Fibroblast of gingiva (primary cell): Measurements from ENCODE around the gene CASZ1.

Source experiments
- DNase-seq: peaks from one replicate; pipeline ENCODE4 v3.0.0-alpha.2; 2011; ENCODE audit warnings: low read depth

The CASZ1 gene

DNA sequence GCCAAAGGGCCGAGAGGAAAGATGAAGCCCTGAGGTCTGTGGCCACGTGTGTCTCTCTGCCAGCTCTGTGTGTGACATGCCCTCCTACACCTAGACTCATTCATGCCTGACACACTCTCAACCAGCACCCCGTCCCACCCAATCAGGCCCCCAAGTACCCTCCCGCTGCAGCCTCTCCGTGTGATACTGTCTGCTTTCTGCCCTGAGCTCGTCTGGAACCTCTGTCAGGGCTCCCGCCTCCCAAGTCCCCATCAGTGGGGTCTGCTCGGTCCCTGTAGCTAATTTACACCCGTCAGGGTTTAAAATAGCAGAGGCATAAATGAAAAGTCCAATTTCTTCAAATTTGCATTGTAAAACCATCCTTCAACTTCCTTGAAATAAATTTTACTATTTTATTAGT is 20.7 kb downstream of the CASZ1 start:
- DNase-seq = no peak

DNA sequence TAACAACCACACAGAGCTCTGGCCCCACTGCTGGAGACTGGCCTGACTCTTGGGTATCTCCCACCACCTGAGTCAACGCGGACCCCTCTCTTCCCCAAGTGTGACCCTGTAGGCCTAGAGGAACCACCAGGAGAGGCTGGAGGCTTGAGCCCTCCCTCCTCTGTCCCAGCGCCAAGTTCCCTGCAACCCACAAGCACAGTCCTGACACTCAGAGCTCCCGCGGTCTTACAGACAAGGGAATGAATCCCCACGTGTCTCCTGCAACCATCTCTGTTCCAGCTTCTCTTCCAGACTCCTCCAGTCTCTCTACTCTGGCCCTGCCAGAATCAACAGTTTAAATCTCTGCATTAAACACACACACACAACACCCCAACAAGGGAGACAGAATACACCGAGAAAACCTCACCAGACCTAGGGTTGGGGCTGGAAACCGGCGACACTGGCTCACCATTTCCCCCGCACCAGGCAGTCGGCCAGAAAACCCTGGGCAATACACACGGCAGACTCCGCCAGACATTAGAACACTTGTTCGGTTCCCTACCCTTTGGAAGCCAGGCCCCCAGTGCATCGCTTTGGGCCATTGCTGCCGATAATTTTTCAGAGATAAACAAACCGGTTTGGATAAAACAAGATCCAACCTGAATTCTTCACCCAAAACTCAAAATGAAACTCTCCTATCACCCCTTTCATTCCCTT is 21.7 kb downstream of the CASZ1 start:
- DNase-seq = no peak

DNA sequence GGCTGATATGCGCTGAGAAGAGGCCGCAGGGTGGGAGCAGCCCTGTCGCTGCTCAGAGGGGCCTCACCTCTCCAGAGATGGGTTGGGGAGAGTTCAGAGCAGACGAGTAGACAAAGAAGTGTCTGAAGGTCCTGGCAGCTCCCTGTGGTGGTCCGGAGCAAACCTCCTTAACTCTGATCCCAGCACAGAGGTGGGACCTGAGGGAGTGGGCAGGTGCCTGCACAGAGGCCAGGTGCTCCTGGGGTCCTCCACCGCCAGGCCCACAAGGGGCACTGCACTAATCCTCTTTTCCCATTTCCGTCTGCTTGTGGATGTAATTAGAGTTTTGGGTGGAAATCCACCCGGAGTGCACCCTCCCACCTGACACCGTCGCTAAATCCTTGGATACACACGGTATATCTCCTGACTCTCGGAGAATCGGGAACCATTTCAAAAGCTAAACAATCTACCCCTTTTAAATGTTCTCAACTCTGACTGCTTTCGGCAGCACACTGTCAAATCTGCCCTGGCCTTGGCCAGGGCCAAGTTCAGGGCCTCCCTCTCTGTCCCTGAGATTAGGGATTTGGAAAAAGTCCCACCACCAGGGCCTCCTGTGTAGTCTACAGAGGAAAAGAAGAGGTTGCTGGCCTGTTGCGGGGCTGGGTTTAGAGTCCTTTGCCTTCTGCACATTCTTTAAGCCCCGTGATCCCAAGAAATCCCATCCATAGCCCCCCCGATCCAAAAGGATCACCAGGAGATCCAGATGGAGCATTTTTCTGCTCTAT is 22.4 kb downstream of the CASZ1 start:
- no peak for DNase-seq

DNA sequence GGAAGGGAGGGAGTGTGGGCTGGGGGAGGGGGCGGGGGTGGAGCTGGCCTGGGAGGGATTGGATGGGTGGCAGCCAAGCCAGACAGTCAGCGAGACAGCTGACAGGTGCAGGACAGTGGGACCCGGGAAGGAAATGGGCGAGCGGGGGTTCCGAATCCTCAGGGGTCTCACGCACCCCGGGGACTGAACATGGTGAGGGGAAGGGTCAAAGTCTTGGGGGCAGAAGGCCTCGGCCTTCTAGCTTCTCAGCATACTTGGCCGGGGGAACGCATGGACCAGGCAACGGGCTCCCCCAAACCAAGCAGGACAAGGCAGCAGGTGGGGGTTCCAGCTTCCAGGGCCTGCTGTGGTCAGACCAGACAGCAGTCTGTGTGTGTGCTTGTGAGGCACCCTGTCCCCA is 23.1 kb downstream of the CASZ1 start:
- DNase-seq = no peak

DNA sequence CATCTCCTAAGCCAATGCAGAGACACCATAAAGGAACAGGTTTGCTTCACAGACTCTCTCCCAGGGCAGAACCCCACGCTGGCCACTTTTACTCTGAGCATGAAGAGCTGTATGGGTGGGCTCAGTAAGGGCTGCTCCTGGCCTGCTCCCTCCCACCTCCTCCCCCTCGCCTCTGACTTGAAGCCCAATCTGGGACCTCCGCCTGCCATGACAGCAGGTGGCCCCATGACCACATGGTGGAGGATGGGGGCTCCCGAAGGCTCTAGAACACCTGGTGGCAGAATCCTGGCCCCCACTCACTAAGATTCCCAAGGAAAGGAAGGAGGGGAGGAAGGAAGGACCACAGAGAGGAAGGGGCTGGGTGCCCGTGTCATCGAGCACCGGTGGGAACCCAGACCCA is 23.7 kb downstream of the CASZ1 start:
- DNase-seq = no peak

DNA sequence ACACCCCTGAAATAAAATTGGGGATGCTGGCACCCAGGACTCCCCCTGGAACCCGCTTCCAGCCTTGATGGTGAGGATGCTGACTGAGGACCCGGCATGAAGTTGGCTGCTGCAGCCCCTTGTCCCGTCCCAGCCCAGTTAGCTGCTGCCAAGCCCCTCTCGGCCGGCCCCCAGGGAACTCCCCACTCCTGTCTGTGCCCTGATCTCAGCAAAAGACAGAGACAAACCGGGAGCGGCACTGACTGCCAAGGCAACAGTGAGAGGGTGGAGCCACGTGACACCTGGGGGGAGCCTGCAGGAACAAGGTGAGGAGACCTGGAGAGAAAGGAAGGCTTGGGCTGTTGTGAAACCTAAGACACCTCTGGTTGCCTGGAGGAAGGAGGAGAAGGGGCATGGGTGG is 24.7 kb downstream of the CASZ1 start:
- DNase-seq = no peak

GRCh38 chr1:10768552-10768951 is 27.9 kb downstream of the CASZ1 start:
- no peak for DNase-seq

GRCh38 chr1:10767282-10767681 is 29.2 kb downstream of the CASZ1 start:
- no peak for DNase-seq

DNA sequence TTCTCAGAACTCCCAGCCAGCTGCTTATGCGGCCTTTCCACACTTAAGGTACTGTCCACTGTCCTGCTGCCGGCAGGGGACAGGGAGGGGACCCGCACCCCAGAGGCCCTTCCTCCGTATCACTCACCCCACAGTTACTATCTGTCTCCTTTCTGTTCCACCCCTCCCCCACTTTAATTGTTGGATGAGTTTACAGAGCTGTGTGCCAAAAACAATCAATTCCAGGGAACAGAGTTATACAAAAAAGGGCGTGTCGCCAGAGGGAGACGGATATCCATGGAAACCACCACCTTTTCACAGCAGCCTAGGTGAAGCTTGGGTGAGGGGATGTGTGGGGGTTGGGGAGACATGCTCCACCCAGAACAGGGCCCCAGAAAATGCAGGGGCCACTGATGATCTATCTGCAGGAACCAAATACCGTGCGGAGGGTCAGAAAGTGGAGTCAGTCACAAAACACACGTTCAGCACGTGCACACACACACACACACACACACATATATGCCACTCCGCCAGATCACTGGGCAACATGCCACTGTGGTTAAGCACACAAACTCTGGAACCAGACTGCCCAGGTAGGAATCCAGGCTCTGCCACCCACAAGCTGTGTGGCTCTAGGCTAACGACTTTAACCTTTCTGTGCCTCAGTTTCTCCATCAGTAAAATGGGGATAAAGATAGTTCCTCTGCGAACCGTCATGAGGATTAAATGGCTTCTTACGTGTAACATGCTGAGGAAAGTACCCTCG is 30.5 kb downstream of the CASZ1 start:
- no peak for DNase-seq

DNA sequence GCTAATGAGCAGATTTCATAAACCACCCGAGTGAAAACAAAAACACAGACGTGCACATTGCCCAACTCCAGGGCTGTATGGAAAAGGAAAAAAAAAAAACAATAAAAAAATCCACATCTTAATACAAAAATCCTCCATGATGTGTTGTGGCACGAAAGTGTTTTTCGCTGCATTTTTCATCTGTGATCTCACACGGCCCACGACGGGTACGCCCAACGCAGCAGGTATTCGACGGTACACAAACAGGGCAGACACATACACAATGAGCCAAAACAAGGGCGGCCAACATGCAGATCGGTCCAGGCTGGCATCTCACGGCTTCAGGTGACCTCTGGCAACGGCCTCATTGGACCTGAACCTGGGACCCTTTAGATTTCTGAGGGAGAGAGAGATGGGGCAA is 31.1 kb downstream of the CASZ1 start:
- DNase-seq = no peak

- no peak for DNase-seq
Measured at GRCh38 chr1:10764296-10764798, 32.1 kb downstream of the CASZ1 start.

DNA sequence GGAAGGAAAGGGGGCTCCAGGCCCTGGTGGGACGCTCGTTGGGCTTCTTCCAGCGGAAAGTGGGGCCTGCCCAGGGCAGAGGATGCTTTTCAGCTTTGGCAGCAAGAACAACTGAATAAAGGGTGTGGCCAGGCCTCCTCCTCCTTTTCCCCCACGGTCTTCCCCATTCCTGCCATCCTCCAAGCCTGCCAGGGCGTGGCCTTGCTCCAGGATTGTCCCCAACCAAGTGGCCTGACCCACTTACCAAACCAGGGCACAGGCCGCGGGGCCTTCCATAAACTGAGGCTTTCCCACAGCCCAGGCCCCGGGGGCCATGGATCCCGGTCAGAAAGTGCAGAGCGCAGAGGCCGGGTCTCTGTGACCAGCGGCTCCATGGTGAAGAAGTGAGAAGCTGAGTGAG is 33.6 kb downstream of the CASZ1 start:
- no peak for DNase-seq

GRCh38 chr1:10762153-10762523 is 34.3 kb downstream of the CASZ1 start:
- DNase-seq = no peak

GRCh38 chr1:10761503-10762152 is 34.8 kb downstream of the CASZ1 start:
- no peak for DNase-seq

DNA sequence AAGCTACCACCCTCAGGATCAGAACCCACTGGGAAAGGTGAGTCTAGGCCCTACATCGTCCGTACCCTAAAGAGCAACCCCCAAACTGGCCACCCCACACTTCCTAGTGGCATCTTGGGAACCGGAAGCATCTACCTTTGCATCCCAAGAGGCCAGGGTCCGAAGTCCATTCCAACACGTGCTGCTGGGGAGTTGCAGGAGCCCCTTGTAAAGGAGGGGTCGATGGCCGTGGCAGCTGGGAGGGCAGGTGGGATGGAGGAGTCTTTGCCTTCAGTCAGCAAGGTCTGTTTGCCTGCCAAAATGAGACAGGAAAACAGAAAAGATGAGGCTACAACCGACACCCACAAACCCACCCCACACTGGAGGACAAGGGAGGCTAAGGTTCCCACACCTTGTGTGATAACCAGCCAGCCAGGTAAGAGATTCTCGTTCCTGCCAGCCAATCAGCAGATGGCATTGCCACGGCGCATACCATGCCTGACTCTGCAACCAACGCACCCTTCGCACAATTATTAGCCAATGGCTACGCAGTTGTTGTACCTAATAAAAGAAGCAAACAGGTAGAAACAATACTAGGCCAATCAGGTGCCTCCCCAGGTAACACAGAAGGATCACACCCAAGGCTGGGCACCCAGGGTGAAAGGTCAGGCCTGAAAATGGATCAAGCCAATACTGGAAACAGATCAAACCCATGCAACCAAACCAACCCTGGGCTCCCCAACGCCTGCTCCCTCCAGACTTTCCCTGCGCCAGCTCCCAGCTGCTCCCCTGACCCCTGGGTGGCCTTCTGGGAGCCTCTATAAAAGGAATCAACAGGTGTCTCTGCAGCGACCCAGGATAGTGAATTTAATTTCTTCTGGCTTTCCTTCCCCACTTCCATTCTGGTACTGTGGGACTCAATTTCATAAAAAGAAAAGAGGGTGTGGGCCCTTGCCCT is 35.6 kb downstream of the CASZ1 start:
- no peak for DNase-seq

DNA sequence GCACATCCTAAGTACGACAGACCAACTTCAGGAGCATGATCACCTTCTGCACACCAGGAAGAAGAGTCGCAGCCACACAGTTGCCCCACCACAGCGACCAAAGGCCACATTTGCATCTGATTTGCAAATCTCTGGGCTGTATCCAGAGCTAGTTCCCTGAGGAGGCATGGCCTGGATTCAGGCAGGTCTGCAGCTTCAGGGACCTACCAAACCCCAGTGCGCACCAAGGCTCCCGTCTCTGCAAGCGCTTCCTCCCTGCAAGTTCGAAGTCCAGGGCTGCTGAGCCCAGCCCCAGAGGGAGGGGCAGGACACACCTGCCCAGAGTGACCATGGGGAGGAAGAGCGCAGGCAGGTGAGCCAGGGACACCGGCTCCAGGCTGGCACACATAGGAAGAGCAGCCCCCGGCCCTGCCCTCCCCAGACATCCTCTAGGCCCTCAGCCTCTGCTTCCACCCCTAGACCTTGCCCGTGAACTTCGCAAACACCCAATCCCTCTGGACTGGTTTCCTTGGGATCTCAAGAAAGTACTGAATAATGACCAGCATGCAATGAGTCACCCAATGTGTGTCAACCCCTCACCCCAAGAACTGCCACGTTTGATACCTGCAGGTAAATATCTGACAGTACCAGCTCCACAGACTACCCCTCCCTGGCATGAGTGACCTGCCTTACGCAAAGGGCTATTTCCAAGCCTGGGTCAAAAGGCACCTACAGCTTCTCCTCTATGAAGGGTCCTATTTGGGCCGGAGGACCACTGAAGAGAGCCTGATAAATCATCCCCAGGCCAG is 36.8 kb downstream of the CASZ1 start:
- DNase-seq = no peak

DNA sequence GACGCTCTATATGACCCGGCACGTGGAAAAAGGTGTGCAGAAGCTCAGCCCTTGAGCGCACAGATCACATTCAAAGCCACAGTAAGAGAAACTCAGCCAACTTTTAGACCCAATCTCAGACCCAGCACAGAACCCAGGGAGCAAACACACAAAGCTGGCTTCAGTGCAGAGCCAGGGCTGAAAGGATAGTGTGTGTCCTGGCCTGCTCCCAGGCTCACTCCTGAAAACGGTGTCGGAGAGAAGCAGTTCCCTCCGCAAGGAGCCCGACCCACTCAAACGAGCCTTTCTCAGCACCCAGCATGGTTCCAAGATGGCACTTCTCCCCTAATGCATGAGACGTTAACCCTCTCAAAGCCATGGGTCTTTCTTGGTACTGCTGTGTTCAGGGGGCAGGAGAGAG is 39.6 kb downstream of the CASZ1 start:
- no peak for DNase-seq

DNA sequence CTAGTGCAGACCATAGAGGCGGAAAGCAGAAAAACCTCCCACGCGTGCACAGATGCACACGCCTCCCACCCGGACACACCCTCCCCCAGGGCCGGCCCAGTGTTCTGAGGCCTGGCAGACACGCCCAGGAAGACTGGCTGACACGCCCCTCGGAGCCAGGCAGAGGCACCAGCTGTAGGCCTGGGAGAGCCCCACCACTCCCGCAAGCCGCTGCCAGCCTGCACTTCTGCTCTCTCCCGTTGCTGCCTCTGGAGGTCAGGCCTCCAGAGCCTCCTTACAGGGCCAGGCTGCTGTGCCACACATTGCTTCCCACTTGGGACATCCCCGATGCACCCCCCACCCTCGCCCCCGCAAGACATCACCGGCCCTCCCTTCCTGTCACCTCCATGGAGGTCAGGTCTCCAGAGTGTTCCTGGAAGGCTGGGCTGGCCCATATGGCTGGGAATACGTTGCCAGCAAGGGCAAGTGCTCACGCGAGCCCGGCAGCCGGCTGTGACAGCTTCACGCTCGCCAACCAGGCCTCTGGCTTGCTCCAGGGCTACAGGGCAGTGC is 40.4 kb downstream of the CASZ1 start:
- DNase-seq = no peak

- DNase-seq = no peak
Measured at GRCh38 chr1:10754568-10755329, 41.7 kb downstream of the CASZ1 start.
